ENCODE results near the gene HBE1. TPM values are rescaled to one million over a fixed set of nuclear protein-coding genes. Genes with fewer than 3 reads are reported as not detected.

HBE1 gene
- total and polyA plus RNA-seq, 9 of the 15 experiments (the other 6 are each of a cell fraction or from before 2014, with no cell fraction given), result 612 to 10,250 (median 2,181) TPM

DNA sequence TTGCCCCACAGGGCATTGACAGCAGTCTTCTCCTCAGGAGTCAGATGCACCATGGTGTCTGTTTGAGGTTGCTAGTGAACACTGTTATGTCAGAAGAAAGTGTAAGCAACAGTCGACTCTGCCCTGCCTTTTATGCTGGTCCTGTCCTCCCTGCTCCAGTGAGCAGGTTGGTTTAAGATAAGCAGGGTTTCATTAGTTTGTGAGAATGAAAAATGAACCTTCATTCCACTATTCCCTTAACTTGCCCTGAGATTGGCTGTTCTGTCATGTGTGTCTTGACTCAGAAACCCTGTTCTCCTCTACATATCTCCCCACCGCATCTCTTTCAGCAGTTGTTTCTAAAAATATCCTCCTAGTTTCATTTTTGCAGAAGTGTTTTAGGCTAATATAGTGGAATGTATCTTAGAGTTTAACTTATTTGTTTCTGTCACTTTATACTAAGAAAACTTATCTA, 35.3 kb downstream of the HBE1 start, which contains the start of gene HBD (continued):
- TF ChIP-seq, protein P1, sequence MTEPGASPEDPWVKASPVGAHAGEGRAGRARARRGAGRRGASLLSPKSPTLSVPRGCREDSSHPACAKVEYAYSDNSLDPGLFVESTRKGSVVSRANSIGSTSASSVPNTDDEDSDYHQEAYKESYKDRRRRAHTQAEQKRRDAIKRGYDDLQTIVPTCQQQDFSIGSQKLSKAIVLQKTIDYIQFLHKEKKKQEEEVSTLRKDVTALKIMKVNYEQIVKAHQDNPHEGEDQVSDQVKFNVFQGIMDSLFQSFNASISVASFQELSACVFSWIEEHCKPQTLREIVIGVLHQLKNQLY (CRISPR knock-in tag; conservative IDR thresholded peaks at IDR 0.05), result no peak
- TF ChIP-seq NRF1 (conservative IDR thresholded peaks at IDR 0.05 in 1 of 2, IDR thresholded peaks at IDR 0.05 in 1 of 2) (0 out of 4 replicates have a peak, but pooled peaks of 1 of the 2 experiments have one; percentile 22), SIN3B (IDR thresholded peaks at IDR 0.05; ENCODE audit: low read depth) (no peak), COPS2 (conservative IDR thresholded peaks at IDR 0.05) (no peak), NFE2 (IDR thresholded peaks at IDR 0.05; ENCODE audit: low read depth) (peak; percentile 15; the same call in 1 of the 2 replicates), MTF1 (CRISPR knock-in tag; IDR thresholded peaks at IDR 0.05; ENCODE audit: borderline replicate concordance) (no peak), SREBF2 (CRISPR knock-in tag; IDR thresholded peaks at IDR 0.05) (no peak), ZNF79 (CRISPR knock-in tag; IDR thresholded peaks at IDR 0.05; ENCODE audit: low read depth) (peak; percentile 87; the same call in 1 of the 2 replicates), DEAF1 (CRISPR knock-in tag; IDR thresholded peaks at IDR 0.05) (no peak), ZNF3 (CRISPR knock-in tag; IDR thresholded peaks at IDR 0.05) (no peak), HDAC3 (IDR thresholded peaks at IDR 0.05; ENCODE audit: borderline replicate concordance, partially characterized antibody) (peak; percentile 39), PML (IDR thresholded peaks at IDR 0.05; ENCODE audit: low read length) (no peak), KLF16 (IDR thresholded peaks at IDR 0.05) (no peak), HOXB6 (CRISPR knock-in tag; IDR thresholded peaks at IDR 0.05; ENCODE audit: borderline replicate concordance) (no peak), HIVEP1 (CRISPR knock-in tag; IDR thresholded peaks at IDR 0.05) (no peak), FUS (optimal IDR thresholded peaks at IDR 0.05; ENCODE audit: low read depth, low read length) (no peak), NFATC3 (IDR thresholded peaks at IDR 0.05) (no peak), ZNF740 (CRISPR knock-in tag; IDR thresholded peaks at IDR 0.05) (no peak), ZNF740 (tag; IDR thresholded peaks at IDR 0.05) (no peak), U2AF1 (optimal IDR thresholded peaks at IDR 0.05; ENCODE audit: low read depth, low read length) (no peak), HNRNPLL (IDR thresholded peaks at IDR 0.05; ENCODE audit: low read depth, low read length, poor library complexity, severe bottlenecking) (no peak), STAG1 (CRISPR knock-in tag; IDR thresholded peaks at IDR 0.05; ENCODE audit: borderline replicate concordance) (no peak), RFX1 (IDR thresholded peaks at IDR 0.05) (no peak), ZNF584 (CRISPR knock-in tag; IDR thresholded peaks at IDR 0.05; ENCODE audit: low read depth) (no peak), ZNF174 (CRISPR knock-in tag; IDR thresholded peaks at IDR 0.05) (no peak)
- TF ChIP-seq, protein P2, sequence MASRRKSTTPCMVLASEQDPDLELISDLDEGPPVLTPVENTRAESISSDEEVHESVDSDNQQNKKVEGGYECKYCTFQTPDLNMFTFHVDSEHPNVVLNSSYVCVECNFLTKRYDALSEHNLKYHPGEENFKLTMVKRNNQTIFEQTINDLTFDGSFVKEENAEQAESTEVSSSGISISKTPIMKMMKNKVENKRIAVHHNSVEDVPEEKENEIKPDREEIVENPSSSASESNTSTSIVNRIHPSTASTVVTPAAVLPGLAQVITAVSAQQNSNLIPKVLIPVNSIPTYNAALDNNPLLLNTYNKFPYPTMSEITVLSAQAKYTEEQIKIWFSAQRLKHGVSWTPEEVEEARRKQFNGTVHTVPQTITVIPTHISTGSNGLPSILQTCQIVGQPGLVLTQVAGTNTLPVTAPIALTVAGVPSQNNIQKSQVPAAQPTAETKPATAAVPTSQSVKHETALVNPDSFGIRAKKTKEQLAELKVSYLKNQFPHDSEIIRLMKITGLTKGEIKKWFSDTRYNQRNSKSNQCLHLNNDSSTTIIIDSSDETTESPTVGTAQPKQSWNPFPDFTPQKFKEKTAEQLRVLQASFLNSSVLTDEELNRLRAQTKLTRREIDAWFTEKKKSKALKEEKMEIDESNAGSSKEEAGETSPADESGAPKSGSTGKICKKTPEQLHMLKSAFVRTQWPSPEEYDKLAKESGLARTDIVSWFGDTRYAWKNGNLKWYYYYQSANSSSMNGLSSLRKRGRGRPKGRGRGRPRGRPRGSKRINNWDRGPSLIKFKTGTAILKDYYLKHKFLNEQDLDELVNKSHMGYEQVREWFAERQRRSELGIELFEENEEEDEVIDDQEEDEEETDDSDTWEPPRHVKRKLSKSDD (conservative IDR thresholded peaks at IDR 0.05; ENCODE audit: low read length), result no peak

Measured in K562 (cell line).